HCT116 (cell line): ENCODE results near the gene TMEM128. TPM values are rescaled to one million over a fixed set of nuclear protein-coding genes. Genes with fewer than 3 reads are reported as not detected.
"Not testable (repeated sequence)": the region's sequence is repeated elsewhere in the genome, so short reads cannot be mapped to it uniquely, and the experiment has no call there.

ENCODE experiments used
- ATAC-seq: fragments of 200-7000 bp; cut with Tn5 transposase; 2 replicates; pipeline ENCODE4 v1.9.1; 2020; ENCODE audit warnings: mild to moderate bottlenecking, moderate library complexity
- BruUV-seq: library from RNA; stranded (reverse); fragments of 400-500 nt; replicated peaks from 2 replicates; lab custom pipeline; 2021; lab: Mats Ljungman, UMichigan
- CTCF ChIA-PET: fragments of 300-600 bp; sonication (Branson Sonifier 250); formaldehyde crosslinking; loops from one replicate; lab custom pipeline; 2021; ENCODE audit warnings: antibody characterized with exemption; lab: Charles Lee
- POLR2A ChIA-PET: fragments of 300-600, 350-600 bp; sonication (Branson Sonifier 250); formaldehyde crosslinking; loops from one replicate; lab custom pipeline; 2021; ENCODE audit warnings: antibody characterized with exemption; lab: Charles Lee
- RAD21 ChIA-PET, 2 experiments: fragments of 300-600 bp; sonication (Branson Sonifier 250); formaldehyde crosslinking; loops; one replicate each; lab custom pipeline; 2023; ENCODE audit warnings: low total read pairs in 2 of 2; ENCODE audit not compliant: uncharacterized antibody in 2 of 2, unreplicated experiment in 2 of 2, low non-redundant PET in 1 of 2; lab: Charles Lee
- DNase-seq: peaks from one replicate; pipeline ENCODE4 v3.0.0-alpha.2; 2010; ENCODE audit warnings: low read depth, low spot score
- H2AFZ ChIP-seq: fragments of 200-600 bp; shearing (Covaris generic), sonication (generic); 2 replicates; pipeline ENCODE4 v1.6.1; 2017; ENCODE audit warnings: low read depth, mixed run types, mixed read lengths, antibody characterized with exemption, low read length; ENCODE audit not compliant: poor library complexity, severe bottlenecking
- H3K27ac ChIP-seq: 2 replicates; pipeline ENCODE4 v1.5.1; 2012; ENCODE audit warnings: low read depth, low read length
- H3K27me3 ChIP-seq: fragments of 200-600 bp; sonication (generic); 2 replicates; pipeline ENCODE4 v1.6.1; 2016; ENCODE audit warnings: mixed run types, low read length, mixed read lengths; ENCODE audit not compliant: insufficient read depth
- H3K36me3 ChIP-seq, 2 experiments: fragments of 200-500 bp in 1 of 2; fragments of 200-600 bp in 1 of 2; sonication (Bioruptor generic) in 1 of 2; sonication (generic) in 1 of 2; 2 replicates each; pipeline versions ENCODE4 v1.5.1 to v1.6.1; 2014 to 2016; ENCODE audit warnings: low read length in 2 of 2, inconsistent platforms in 1 of 2, mixed read lengths in 1 of 2, mixed run types in 1 of 2; ENCODE audit not compliant: insufficient read depth in 2 of 2, control insufficient read depth in 1 of 2
- H3K4me1 ChIP-seq, 2 experiments: fragments of 200-600 bp in 1 of 2; sonication (generic) in 1 of 2; 2 replicates each; pipeline versions ENCODE4 v1.5.1 to v1.6.1; 2012 to 2017; ENCODE audit warnings: low read length in 2 of 2, inconsistent platforms in 1 of 2, mild to moderate bottlenecking in 1 of 2, mixed read lengths in 1 of 2, mixed run types in 1 of 2, moderate library complexity in 1 of 2; ENCODE audit not compliant: insufficient read depth in 2 of 2, control insufficient read depth in 1 of 2
- H3K4me2 ChIP-seq: fragments of 200-600 bp; sonication (generic); 2 replicates; pipeline ENCODE4 v1.6.1; 2017; ENCODE audit warnings: mixed run types, low read length, mixed read lengths
- H3K4me3 ChIP-seq, 2 experiments: fragments of 200-600 bp in 1 of 2; sonication (generic) in 1 of 2; replicated peaks in 1 of 2; 2 replicates each; pipeline ENCODE4 v1.5.1; 2011 to 2016; ENCODE audit warnings: low read length in 2 of 2, control low read depth in 1 of 2, low read depth in 1 of 2, mild to moderate bottlenecking in 1 of 2, mixed read lengths in 1 of 2, mixed run types in 1 of 2
- H3K79me2 ChIP-seq: fragments of 200-600 bp; sonication (generic); 2 replicates; pipeline ENCODE4 v1.6.1; 2017; ENCODE audit warnings: mild to moderate bottlenecking, mixed run types, low read length, moderate library complexity, mixed read lengths; ENCODE audit not compliant: insufficient read depth
- H3K9ac ChIP-seq: fragments of 200-600 bp; sonication (generic); 2 replicates; pipeline ENCODE4 v1.6.1; 2016; ENCODE audit warnings: low read length, mixed read lengths
- H3K9me2 ChIP-seq: fragments of 200-600 bp; sonication (generic), shearing (Covaris generic); 2 replicates; pipeline ENCODE4 v1.6.1; 2017; ENCODE audit warnings: mixed run types, mild to moderate bottlenecking, moderate library complexity; ENCODE audit not compliant: insufficient read depth
- H3K9me3 ChIP-seq, 2 experiments: fragments of 200-500 bp in 1 of 2; fragments of 200-600 bp in 1 of 2; sonication (Bioruptor generic) in 1 of 2; sonication (generic) in 1 of 2; 2 replicates each; pipeline ENCODE4 v1.6.1; 2014 to 2017; ENCODE audit warnings: low read length in 2 of 2, mixed read lengths in 2 of 2, inconsistent platforms in 1 of 2, low read depth in 1 of 2, mild to moderate bottlenecking in 1 of 2, mixed run types in 1 of 2, moderate library complexity in 1 of 2; ENCODE audit not compliant: control insufficient read depth in 1 of 2, insufficient read depth in 1 of 2
- H4K20me1 ChIP-seq: fragments of 200-600 bp; sonication (generic), shearing (Covaris generic); 2 replicates; pipeline ENCODE4 v1.6.1; 2017; ENCODE audit warnings: mixed run types, mild to moderate bottlenecking, moderate library complexity; ENCODE audit not compliant: insufficient read depth
- CEBPB ChIP-seq: IDR thresholded peaks from 2 replicates; pipeline ENCODE4 v1.6.1; 2012; ENCODE audit warnings: low read depth
- EZH2 ChIP-seq: fragments of 200-600 bp; sonication (generic); IDR thresholded peaks from 2 replicates; pipeline ENCODE4 v1.6.1; 2017; ENCODE audit warnings: antibody characterized with exemption, mixed run types
- YY1 ChIP-seq: IDR thresholded peaks from 2 replicates; pipeline ENCODE4 v1.6.1; 2011; ENCODE audit warnings: low read length, low read depth, moderate library complexity, mild to moderate bottlenecking; ENCODE audit not compliant: insufficient replicate concordance; ENCODE audit errors: extremely low read depth
- intact Hi-C: fragments of 100-400 bp; cut with micrococcal nuclease; formaldehyde crosslinking; loops from 2 replicates; pipeline ENCODE4 v1.10.0; 2022
- total RNA-seq: library from RNA; stranded (reverse); gene quantifications from one replicate; pipeline ENCODE4 v1.2.1, GENCODE V29; 2021; ENCODE audit not compliant: unreplicated experiment
- TF ChIP-seq, protein P1 (sequence below): IDR thresholded peaks from 2 replicates; pipeline ENCODE4 v1.6.1; 2011; ENCODE audit warnings: mild to moderate bottlenecking, low read length, moderate library complexity; ENCODE audit not compliant: insufficient replicate concordance; ENCODE audit errors: extremely low read depth
- TF ChIP-seq, protein P2 (sequence below): IDR thresholded peaks from 2 replicates; pipeline ENCODE4 v1.6.1; 2012

Gene TMEM128
- total RNA-seq, 1 experiment from 2014 or later = 19.5 TPM

DNA sequence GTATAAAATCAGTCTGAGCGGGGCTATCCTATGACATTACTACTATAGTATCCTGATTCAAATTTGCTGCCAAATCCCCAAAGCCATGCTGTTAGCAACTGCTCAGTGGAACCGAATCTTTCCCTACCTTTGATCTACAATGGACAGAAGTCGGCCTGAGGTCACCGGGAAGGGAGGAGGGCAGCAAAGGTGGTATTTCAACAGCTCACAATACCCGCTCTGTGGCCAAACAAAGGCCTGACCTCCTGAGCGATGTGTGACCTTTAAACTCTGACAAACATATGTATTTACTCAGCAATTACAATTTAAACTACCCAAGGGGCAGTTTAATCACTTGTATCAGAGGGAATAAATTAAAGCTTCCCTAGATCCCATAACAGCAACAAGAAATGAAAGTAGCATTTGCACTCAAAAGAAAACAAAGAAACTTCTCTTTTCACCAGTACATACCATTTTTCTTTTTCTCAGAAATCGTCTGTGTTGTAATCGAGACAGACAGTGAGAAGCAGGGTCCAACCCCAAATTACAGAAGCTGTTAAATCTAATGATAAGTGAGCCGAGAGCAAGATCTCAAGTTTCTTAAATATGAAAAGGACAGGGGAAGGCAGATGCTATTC is 11.6 kb upstream of the TMEM128 start (continued):
- TF ChIP-seq, protein P1, sequence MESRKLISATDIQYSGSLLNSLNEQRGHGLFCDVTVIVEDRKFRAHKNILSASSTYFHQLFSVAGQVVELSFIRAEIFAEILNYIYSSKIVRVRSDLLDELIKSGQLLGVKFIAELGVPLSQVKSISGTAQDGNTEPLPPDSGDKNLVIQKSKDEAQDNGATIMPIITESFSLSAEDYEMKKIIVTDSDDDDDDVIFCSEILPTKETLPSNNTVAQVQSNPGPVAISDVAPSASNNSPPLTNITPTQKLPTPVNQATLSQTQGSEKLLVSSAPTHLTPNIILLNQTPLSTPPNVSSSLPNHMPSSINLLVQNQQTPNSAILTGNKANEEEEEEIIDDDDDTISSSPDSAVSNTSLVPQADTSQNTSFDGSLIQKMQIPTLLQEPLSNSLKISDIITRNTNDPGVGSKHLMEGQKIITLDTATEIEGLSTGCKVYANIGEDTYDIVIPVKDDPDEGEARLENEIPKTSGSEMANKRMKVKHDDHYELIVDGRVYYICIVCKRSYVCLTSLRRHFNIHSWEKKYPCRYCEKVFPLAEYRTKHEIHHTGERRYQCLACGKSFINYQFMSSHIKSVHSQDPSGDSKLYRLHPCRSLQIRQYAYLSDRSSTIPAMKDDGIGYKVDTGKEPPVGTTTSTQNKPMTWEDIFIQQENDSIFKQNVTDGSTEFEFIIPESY = no peak
- TF ChIP-seq EZH2 = no peak
- TF ChIP-seq, protein P2, sequence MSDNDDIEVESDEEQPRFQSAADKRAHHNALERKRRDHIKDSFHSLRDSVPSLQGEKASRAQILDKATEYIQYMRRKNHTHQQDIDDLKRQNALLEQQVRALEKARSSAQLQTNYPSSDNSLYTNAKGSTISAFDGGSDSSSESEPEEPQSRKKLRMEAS = no peak
- TF ChIP-seq YY1 = no peak
- TF ChIP-seq CEBPB = no peak

DNA sequence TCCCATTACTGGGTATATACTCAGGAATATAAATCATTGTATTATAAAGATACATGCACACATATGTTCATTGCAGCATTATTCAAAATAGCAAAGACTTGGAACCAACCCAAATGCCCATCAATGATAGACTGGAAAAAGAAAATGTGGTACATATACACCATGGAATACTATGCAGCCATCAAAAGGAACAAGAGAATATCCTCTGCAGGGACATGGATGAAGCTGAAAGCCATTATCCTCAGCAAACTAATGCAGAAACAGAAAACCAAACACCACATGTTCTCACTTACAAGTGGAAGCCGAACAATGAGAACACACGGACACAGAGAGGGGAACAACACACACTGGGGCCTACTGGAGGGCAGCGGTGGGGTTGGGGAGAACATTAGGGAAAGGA is 9.7 kb upstream of the TMEM128 start:
- H4K20me1 ChIP-seq, H2AFZ ChIP-seq, H3K9me3 ChIP-seq, DNase-seq, H3K27ac ChIP-seq, H3K79me2 ChIP-seq, POLR2A ChIA-PET, H3K9me2 ChIP-seq, H3K9ac ChIP-seq, H3K4me2 ChIP-seq, BruUV-seq, RAD21 ChIA-PET, H3K4me1 ChIP-seq, H3K27me3 ChIP-seq, ATAC-seq, H3K36me3 ChIP-seq, H3K4me3 ChIP-seq, CTCF ChIA-PET: not testable (repeated sequence)
- intact Hi-C loops = loop anchor here (10.0 kb wide), 1 partner anchor 1557 kb away; no protein-coding TSS in a partner anchor
